Epithelial cell of esophagus (primary cell): Measurements from ENCODE around the gene BDH2.

Experiments used
- DNase-seq: peaks from one replicate; pipeline ENCODE4 v3.0.0; 2010; ENCODE audit warnings: low read depth
- H3K4me3 ChIP-seq: 2 replicates; pipeline ENCODE4 v1.5.1; 2011; ENCODE audit warnings: mild to moderate bottlenecking, low read length, control low read depth
- CTCF ChIP-seq: IDR thresholded peaks from 2 replicates; pipeline ENCODE4 v1.5.1; 2011; ENCODE audit warnings: low read depth, mild to moderate bottlenecking, low read length, control low read depth, inconsistent platforms; ENCODE audit not compliant: insufficient read depth; ENCODE audit errors: missing control alignments

BDH2 gene

GRCh38 chr4:103123114-103123513 is 23.5 kb upstream of the BDH2 start:
- TF ChIP-seq CTCF, result no peak
- no peak for DNase-seq
- no peak overlapping the region for H3K4me3 ChIP-seq

- no peak for DNase-seq
- TF ChIP-seq CTCF, result no peak
- no peak overlapping the region for H3K4me3 ChIP-seq
These were observed 18.5 kb upstream of the BDH2 start for GRCh38 chr4:103118166-103118565.

GRCh38 chr4:103111598-103111997 is 12.0 kb upstream of the BDH2 start:
- no peak for TF ChIP-seq CTCF
- DNase-seq, result no peak
- no peak overlapping the region for H3K4me3 ChIP-seq

GRCh38 chr4:103108542-103108941 is 8.9 kb upstream of the BDH2 start:
- DNase-seq, result no peak
- TF ChIP-seq CTCF, result no peak

GRCh38 chr4:103105558-103106356 is 6.1 kb upstream of the BDH2 start:
- H3K4me3 ChIP-seq, result no peak overlapping the region
- no peak for TF ChIP-seq CTCF
- no peak for DNase-seq

More at GRCh38 chr4:103108542-103108941, 8.9 kb upstream of the BDH2 start:
- H3K4me3 ChIP-seq, result no peak overlapping the region

GRCh38 chr4:103104886-103105285 is 5.3 kb upstream of the BDH2 start:
- no peak overlapping the region for H3K4me3 ChIP-seq
- TF ChIP-seq CTCF, result no peak
- no peak for DNase-seq

GRCh38 chr4:103100691-103101090 is 1.1 kb upstream of the BDH2 start:
- DNase-seq, result no peak
- H3K4me3 ChIP-seq, result no peak overlapping the region
- no peak for TF ChIP-seq CTCF
